HEK293 (cell line): Measurements from ENCODE around the gene COPS4.

Experiments used
- CTCF ChIA-PET: fragments of 350-600 bp; formaldehyde crosslinking; extraction: SDS; loops from one replicate; lab custom pipeline; 2021; ENCODE audit warnings: antibody characterized with exemption; lab: Yijun Ruan, JAX
- POLR2A ChIA-PET: fragments of 300-600 bp; formaldehyde crosslinking; extraction: SDS; loops from one replicate; lab custom pipeline; 2020; ENCODE audit warnings: antibody characterized with exemption, inconsistent platforms; lab: Yijun Ruan, JAX
- H3K27ac ChIP-seq: fragments of 200-500 bp; sonication (Bioruptor generic); 2 replicates; pipeline ENCODE4 v1.5.1; 2014; ENCODE audit warnings: low read depth, low read length, control low read depth, inconsistent platforms; ENCODE audit errors: extremely low read depth
- H3K36me3 ChIP-seq, 2 experiments: fragments of 200-500 bp in 1 of 2; sonication (Bioruptor generic) in 1 of 2; 1 replicate in 1 of 2; 2 replicates in 1 of 2; pipeline ENCODE4 v1.5.1; 2014 to 2017; ENCODE audit warnings: inconsistent platforms in 2 of 2, low read length in 2 of 2; ENCODE audit not compliant: control insufficient read depth in 2 of 2, insufficient read depth in 1 of 2
- H3K4me1 ChIP-seq: fragments of 200-500 bp; sonication (Bioruptor generic); 2 replicates; pipeline ENCODE4 v1.5.1; 2014; ENCODE audit warnings: mild to moderate bottlenecking, low read length, inconsistent platforms; ENCODE audit not compliant: control insufficient read depth, insufficient read depth
- H3K4me3 ChIP-seq: 2 replicates; pipeline ENCODE4 v1.5.1; 2011; ENCODE audit warnings: low read depth, mild to moderate bottlenecking, control low read depth, low read length, moderate library complexity
- H3K9me3 ChIP-seq: fragments of 200-500 bp; sonication (Bioruptor generic); 2 replicates; pipeline ENCODE4 v1.5.1; 2014; ENCODE audit warnings: low read depth, low read length, inconsistent platforms; ENCODE audit not compliant: control insufficient read depth, insufficient read depth
- GFI1B ChIP-seq: fragments of 450-650 bp; formaldehyde crosslinking; IDR thresholded peaks from 2 replicates; pipeline ENCODE4 v1.5.1; 2016; ENCODE audit warnings: missing biosample characterization, missing genetic modification characterization
- HOXC10 ChIP-seq: sonication (generic); formaldehyde crosslinking; IDR thresholded peaks from 2 replicates; pipeline ENCODE4 v1.8.1; 2023; ENCODE audit warnings: mild to moderate bottlenecking, missing genetic modification reagents
- KLF1 ChIP-seq: fragments of 450-650 bp; formaldehyde crosslinking; IDR thresholded peaks from 2 replicates; pipeline ENCODE4 v1.5.1; 2016; ENCODE audit warnings: missing biosample characterization, missing genetic modification characterization
- KLF8 ChIP-seq: fragments of 450-650 bp; formaldehyde crosslinking; IDR thresholded peaks from 2 replicates; pipeline ENCODE4 v1.5.1; 2016; ENCODE audit warnings: missing biosample characterization, missing genetic modification characterization
- KLF9 ChIP-seq: fragments of 450-650 bp; formaldehyde crosslinking; IDR thresholded peaks from 2 replicates; pipeline ENCODE4 v1.5.1; 2016; ENCODE audit warnings: missing biosample characterization, missing genetic modification characterization, low read depth
- PRDM4 ChIP-seq: fragments of 450-650 bp; formaldehyde crosslinking; IDR thresholded peaks from 2 replicates; pipeline ENCODE4 v1.5.1; 2017; ENCODE audit warnings: missing biosample characterization, missing genetic modification characterization
- ZNF133 ChIP-seq: fragments of 450-650 bp; formaldehyde crosslinking; IDR thresholded peaks from 2 replicates; pipeline ENCODE4 v1.5.1; 2016; ENCODE audit warnings: missing biosample characterization, missing genetic modification characterization
- ZNF155 ChIP-seq: fragments of 450-650 bp; formaldehyde crosslinking; IDR thresholded peaks from 2 replicates; pipeline ENCODE4 v1.5.1; 2016; ENCODE audit warnings: missing biosample characterization, missing genetic modification characterization
- ZNF175 ChIP-seq: fragments of 450-650 bp; formaldehyde crosslinking; IDR thresholded peaks from 2 replicates; pipeline ENCODE4 v1.5.1; 2016; ENCODE audit warnings: missing biosample characterization, missing genetic modification characterization
- ZNF202 ChIP-seq: fragments of 450-650 bp; formaldehyde crosslinking; IDR thresholded peaks from 2 replicates; pipeline ENCODE4 v1.5.1; 2016; ENCODE audit warnings: missing biosample characterization, missing genetic modification characterization, borderline replicate concordance
- ZNF416 ChIP-seq: fragments of 450-650 bp; formaldehyde crosslinking; IDR thresholded peaks from 2 replicates; pipeline ENCODE4 v1.5.1; 2016; ENCODE audit warnings: missing biosample characterization, missing genetic modification characterization
- ZNF513 ChIP-seq: fragments of 450-650 bp; IDR thresholded peaks from 2 replicates; pipeline ENCODE4 v1.5.1; 2018; ENCODE audit warnings: missing biosample characterization, missing genetic modification characterization
- ZNF521 ChIP-seq: fragments of 450-650 bp; formaldehyde crosslinking; IDR thresholded peaks from 2 replicates; pipeline ENCODE4 v1.5.1; 2017; ENCODE audit warnings: missing biosample characterization, mild to moderate bottlenecking, missing genetic modification characterization
- ZNF529 ChIP-seq: fragments of 450-650 bp; formaldehyde crosslinking; IDR thresholded peaks from 2 replicates; pipeline ENCODE4 v1.5.1; 2017; ENCODE audit warnings: missing genetic modification characterization, missing biosample characterization; ENCODE audit not compliant: insufficient replicate concordance
- ZNF555 ChIP-seq: fragments of 450-650 bp; formaldehyde crosslinking; conservative IDR thresholded peaks from 2 replicates; pipeline ENCODE4 v1.5.1; 2017; ENCODE audit warnings: missing biosample characterization, mild to moderate bottlenecking, missing genetic modification characterization, inconsistent platforms
- ZNF561 ChIP-seq: fragments of 450-650 bp; IDR thresholded peaks from 2 replicates; pipeline ENCODE4 v1.5.1; 2018; ENCODE audit warnings: missing biosample characterization, missing genetic modification characterization, borderline replicate concordance
- ZNF571 ChIP-seq: fragments of 450-650 bp; formaldehyde crosslinking; IDR thresholded peaks from 2 replicates; pipeline ENCODE4 v1.5.0; 2017; ENCODE audit warnings: missing biosample characterization, missing genetic modification characterization
- ZNF621 ChIP-seq: fragments of 450-650 bp; formaldehyde crosslinking; IDR thresholded peaks from 2 replicates; pipeline ENCODE4 v1.5.1; 2017; ENCODE audit warnings: missing biosample characterization, missing genetic modification characterization
- ZNF670 ChIP-seq: fragments of 450-650 bp; formaldehyde crosslinking; IDR thresholded peaks from 2 replicates; pipeline ENCODE4 v1.5.1; 2016; ENCODE audit warnings: missing biosample characterization, missing genetic modification characterization, low read depth
- ZNF704 ChIP-seq: fragments of 450-650 bp; formaldehyde crosslinking; IDR thresholded peaks from 2 replicates; pipeline ENCODE4 v1.5.1; 2016; ENCODE audit warnings: missing biosample characterization, missing genetic modification characterization
- ZNF837 ChIP-seq: fragments of 450-650 bp; formaldehyde crosslinking; IDR thresholded peaks from 2 replicates; pipeline ENCODE4 v1.5.1; 2016; ENCODE audit warnings: missing biosample characterization, missing genetic modification characterization
- ZSCAN30 ChIP-seq: fragments of 450-650 bp; IDR thresholded peaks from 2 replicates; pipeline ENCODE4 v1.5.1; 2018; ENCODE audit warnings: missing biosample characterization, mild to moderate bottlenecking, missing genetic modification characterization, moderate library complexity

The COPS4 gene

GRCh38 chr4:83029688-83030087 is 5.3 kb upstream of the COPS4 start:
- ChIA-PET CTCF (no interaction called here), POLR2A (no interaction called here)
- Histone ChIP-seq H3K4me3 (no peak overlapping the region), H3K27ac (no peak overlapping the region), H3K36me3 (no peaks in the 10 kb centered on the region), H3K9me3 (no peaks in the 10 kb centered on the region), H3K4me1 (no peaks in the 10 kb centered on the region)
- TF ChIP-seq ZNF529 (tag by site-specific recombination) (no peak), ZNF571 (tag by site-specific recombination) (no peak), ZSCAN30 (no peak), KLF9 (tag by site-specific recombination) (no peak), ZNF175 (tag by site-specific recombination) (no peak), ZNF416 (tag by site-specific recombination) (no peak), ZNF513 (no peak), ZNF621 (tag by site-specific recombination) (no peak), ZNF155 (tag by site-specific recombination) (no peak), ZNF561 (tag by site-specific recombination) (no peak), ZNF837 (tag by site-specific recombination) (no peak), ZNF670 (tag by site-specific recombination) (no peak), ZNF202 (no peak), PRDM4 (tag by site-specific recombination) (no peak), ZNF521 (no peak), KLF8 (tag by site-specific recombination) (no peak), ZNF133 (tag by site-specific recombination) (no peak)

- ChIA-PET POLR2A (no interaction called here), CTCF (interaction anchor here (0.5 to 1.0 kb wide), 2 partner anchors 99 to 243 kb away, joined by 4 read pairs; no protein-coding TSS in a partner anchor)
- Histone ChIP-seq H3K36me3 (no peaks in the 10 kb centered on the region; a peak in 1 of 3 replicates), H3K9me3 (no peaks in the 10 kb centered on the region), H3K4me3 (no peak overlapping the region), H3K4me1 (no peaks in the 10 kb centered on the region), H3K27ac (no peak overlapping the region)
- no peak for TF ChIP-seq KLF1 (tag by site-specific recombination)
- TF ChIP-seq ZNF704, result no peak
- TF ChIP-seq ZNF555 (tag by site-specific recombination), result no peak
- TF ChIP-seq HOXC10 (CRISPR knock-in tag), result no peak
- no peak for TF ChIP-seq GFI1B (tag by site-specific recombination)
Measured at GRCh38 chr4:83036991-83037665, 2.1 kb downstream of the COPS4 start.
